Measurements from ENCODE around the gene CACNG5. TPM values are rescaled to one million over a fixed set of nuclear protein-coding genes. Genes with fewer than 3 reads are reported as not detected.

CACNG5 gene
- total and polyA plus RNA-seq, 2 experiments from 2014 or later = 1.8 to 3.3 TPM

- Mint-ChIP-seq H3K36me3 (ENCODE audit: low read depth) (no peaks in the 10 kb centered on the region), H3K27ac (no peak overlapping the region), H3K27me3 (ENCODE audit: insufficient read depth, low read depth, poor library complexity) (peaks cover 11% of the 10 kb centered on the region), H3K4me3 (no peak overlapping the region), H3K9me3 (no peaks in the 10 kb centered on the region), H3K4me1 (peaks cover 7% of the 10 kb centered on the region; the same call in 2 of the 3 replicates)
- Histone ChIP-seq H3K4me1 (ENCODE audit: insufficient read depth) (no peaks in the 10 kb centered on the region), H3F3A (replicated peaks; ENCODE audit: low read depth) (no peaks in the 10 kb centered on the region), H3K4me2 (no peak overlapping the region), H3K27me3 (ENCODE audit: insufficient read depth) (no peaks in the 10 kb centered on the region), H3K4me3 (no peak overlapping the region), H3K27ac (ENCODE audit: low read depth) (no peak overlapping the region), H3K36me3 (ENCODE audit: insufficient read depth) (no peaks in the 10 kb centered on the region), H3K9me2 (ENCODE audit: insufficient read depth) (0 out of 2 replicates have a peak, but pooled peaks cover 6% of the 10 kb centered on the region), H2AFZ (peak overlapping the region; percentile 32; the same call in 1 of the 2 replicates), H4K20me1 (replicated peaks; ENCODE audit: insufficient read depth) (no peaks in the 10 kb centered on the region), H3K79me2 (replicated peaks; ENCODE audit: insufficient read depth) (no peaks in the 10 kb centered on the region)
- no peak for TF ChIP-seq POLR2AphosphoS5 (IDR thresholded peaks at IDR 0.05; ENCODE audit: low read depth)
- no peak for TF ChIP-seq EZH2 (IDR thresholded peaks at IDR 0.05; ENCODE audit: low read depth, unreplicated experiment)
- TF ChIP-seq, protein P1, sequence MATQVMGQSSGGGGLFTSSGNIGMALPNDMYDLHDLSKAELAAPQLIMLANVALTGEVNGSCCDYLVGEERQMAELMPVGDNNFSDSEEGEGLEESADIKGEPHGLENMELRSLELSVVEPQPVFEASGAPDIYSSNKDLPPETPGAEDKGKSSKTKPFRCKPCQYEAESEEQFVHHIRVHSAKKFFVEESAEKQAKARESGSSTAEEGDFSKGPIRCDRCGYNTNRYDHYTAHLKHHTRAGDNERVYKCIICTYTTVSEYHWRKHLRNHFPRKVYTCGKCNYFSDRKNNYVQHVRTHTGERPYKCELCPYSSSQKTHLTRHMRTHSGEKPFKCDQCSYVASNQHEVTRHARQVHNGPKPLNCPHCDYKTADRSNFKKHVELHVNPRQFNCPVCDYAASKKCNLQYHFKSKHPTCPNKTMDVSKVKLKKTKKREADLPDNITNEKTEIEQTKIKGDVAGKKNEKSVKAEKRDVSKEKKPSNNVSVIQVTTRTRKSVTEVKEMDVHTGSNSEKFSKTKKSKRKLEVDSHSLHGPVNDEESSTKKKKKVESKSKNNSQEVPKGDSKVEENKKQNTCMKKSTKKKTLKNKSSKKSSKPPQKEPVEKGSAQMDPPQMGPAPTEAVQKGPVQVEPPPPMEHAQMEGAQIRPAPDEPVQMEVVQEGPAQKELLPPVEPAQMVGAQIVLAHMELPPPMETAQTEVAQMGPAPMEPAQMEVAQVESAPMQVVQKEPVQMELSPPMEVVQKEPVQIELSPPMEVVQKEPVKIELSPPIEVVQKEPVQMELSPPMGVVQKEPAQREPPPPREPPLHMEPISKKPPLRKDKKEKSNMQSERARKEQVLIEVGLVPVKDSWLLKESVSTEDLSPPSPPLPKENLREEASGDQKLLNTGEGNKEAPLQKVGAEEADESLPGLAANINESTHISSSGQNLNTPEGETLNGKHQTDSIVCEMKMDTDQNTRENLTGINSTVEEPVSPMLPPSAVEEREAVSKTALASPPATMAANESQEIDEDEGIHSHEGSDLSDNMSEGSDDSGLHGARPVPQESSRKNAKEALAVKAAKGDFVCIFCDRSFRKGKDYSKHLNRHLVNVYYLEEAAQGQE (IDR thresholded peaks at IDR 0.05; ENCODE audit: unreplicated experiment) = no peak
- no peak for TF ChIP-seq ZNF114 (CRISPR knock-in tag; IDR thresholded peaks at IDR 0.05)
- TF ChIP-seq NANOG (IDR thresholded peaks at IDR 0.05; ENCODE audit: borderline replicate concordance) = no peak
- DNase-seq (ENCODE audit: low spot score) (no peak), ATAC-seq (no peak)
Measured at GRCh38 chr17:66897141-66897540, 62.2 kb downstream of the CACNG5 start.

GRCh38 chr17:66898536-66898935, 63.6 kb downstream of the CACNG5 start:
- no peaks in the 10 kb centered on the region for H3K9me3 Mint-ChIP-seq
- no peak for DNase-seq (ENCODE audit: low spot score)
- H4K20me1 ChIP-seq (replicated peaks; ENCODE audit: insufficient read depth) = no peaks in the 10 kb centered on the region
- H3K27me3 ChIP-seq (ENCODE audit: insufficient read depth) = no peaks in the 10 kb centered on the region
- H3K4me2 ChIP-seq = no peak overlapping the region
- TF ChIP-seq POLR2AphosphoS5 (IDR thresholded peaks at IDR 0.05; ENCODE audit: low read depth) (no peak), ZNF462 (CRISPR knock-in tag; IDR thresholded peaks at IDR 0.05) (no peak), CREB1 (CRISPR knock-in tag; IDR thresholded peaks at IDR 0.05; ENCODE audit: low read depth) (no peak), STAT1 (IDR thresholded peaks at IDR 0.05; ENCODE audit: unreplicated experiment) (no peak)
- no peak overlapping the region for H3K4me3 Mint-ChIP-seq
- no peak for ATAC-seq
- H3K27ac ChIP-seq (ENCODE audit: low read depth) = no peak overlapping the region
- H3K27me3 Mint-ChIP-seq (ENCODE audit: insufficient read depth, low read depth, poor library complexity) = peaks cover 11% of the 10 kb centered on the region
- no peaks in the 10 kb centered on the region for H3K4me1 ChIP-seq (ENCODE audit: insufficient read depth)
- peaks cover 7% of the 10 kb centered on the region; the same call in 2 of the 3 replicates for H3K4me1 Mint-ChIP-seq
- H3K4me3 ChIP-seq = no peak overlapping the region
- H3K79me2 ChIP-seq (replicated peaks; ENCODE audit: insufficient read depth) = no peaks in the 10 kb centered on the region
- H3K9me2 ChIP-seq (ENCODE audit: insufficient read depth) = no peaks in the 10 kb centered on the region
- no peaks in the 10 kb centered on the region for H3K36me3 Mint-ChIP-seq (ENCODE audit: low read depth)
- H2AFZ ChIP-seq = no peak overlapping the region
- H3F3A ChIP-seq (replicated peaks; ENCODE audit: low read depth) = no peaks in the 10 kb centered on the region
- H3K27ac Mint-ChIP-seq = no peak overlapping the region
- H3K36me3 ChIP-seq (ENCODE audit: insufficient read depth) = no peaks in the 10 kb centered on the region

All from GM23338 (cell line).